RKO (cell line): ENCODE data around the gene EXD3.

ENCODE experiments used
- DNase-seq: peaks from one replicate; pipeline ENCODE4 v3.0.0-alpha.2; 2016; ENCODE audit warnings: low spot score

EXD3 gene

DNA sequence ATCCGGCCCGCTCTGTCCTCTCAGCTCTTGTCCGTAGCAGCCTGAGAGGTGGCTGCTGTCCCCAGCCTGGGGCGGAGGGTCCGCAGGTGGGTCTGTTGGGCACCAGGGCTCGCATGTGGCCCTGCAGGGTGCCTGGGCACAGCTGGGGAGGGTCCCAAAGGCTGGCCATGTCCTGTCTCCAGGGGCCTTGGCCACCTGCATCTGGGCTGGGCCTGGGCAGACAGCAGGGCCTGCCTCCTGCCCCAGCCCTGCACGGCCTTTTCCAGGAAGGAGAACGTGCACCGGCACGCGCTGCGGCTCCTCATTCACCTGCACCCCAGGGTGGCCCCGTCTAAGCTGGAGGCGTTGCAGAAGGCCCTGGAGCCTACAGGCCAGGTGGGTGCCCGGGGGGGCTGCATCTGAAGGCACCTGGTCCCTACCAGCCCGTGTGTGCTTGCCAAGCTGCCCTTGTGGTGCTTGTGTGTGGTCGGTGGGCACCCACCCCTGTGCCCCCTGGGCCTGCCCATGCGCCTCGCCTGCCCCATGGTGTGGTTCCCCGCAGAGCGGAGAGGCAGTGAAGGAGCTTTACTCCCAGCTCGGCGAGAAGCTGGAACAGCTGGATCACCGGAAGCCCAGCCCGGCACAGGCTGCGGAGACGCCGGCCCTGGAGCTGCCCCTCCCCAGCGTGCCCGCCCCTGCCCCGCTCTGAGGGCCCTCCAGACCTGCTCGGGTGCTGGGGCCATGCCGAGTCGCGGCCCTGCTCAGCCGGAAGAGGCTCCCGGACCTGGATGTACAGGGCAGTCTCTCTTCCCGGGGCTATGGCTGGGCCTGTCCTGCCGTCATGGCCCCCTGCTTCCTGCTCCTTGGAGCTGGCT is 150.5 kb downstream of the EXD3 start:
- no peak for DNase-seq

DNA sequence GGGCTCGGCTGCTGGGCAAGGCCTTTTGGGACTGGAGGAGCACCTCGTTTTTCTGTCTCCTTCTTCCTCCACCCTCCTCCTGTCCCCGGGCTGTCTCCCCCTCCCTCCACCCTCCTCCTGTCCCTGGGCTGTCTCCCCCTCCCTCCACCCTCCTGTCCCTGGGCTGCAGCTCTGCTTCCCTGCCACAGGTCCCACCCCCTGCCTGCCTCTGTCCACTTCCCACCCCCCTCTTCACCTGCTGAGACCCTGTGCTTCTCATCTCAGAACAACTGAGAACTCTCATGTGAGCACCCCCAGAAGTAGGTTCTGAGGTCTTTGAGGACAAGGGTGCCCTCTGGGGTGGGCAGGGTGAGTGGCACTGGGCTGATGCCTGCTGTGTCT is 151.3 kb downstream of the EXD3 start:
- DNase-seq = no peak

DNA sequence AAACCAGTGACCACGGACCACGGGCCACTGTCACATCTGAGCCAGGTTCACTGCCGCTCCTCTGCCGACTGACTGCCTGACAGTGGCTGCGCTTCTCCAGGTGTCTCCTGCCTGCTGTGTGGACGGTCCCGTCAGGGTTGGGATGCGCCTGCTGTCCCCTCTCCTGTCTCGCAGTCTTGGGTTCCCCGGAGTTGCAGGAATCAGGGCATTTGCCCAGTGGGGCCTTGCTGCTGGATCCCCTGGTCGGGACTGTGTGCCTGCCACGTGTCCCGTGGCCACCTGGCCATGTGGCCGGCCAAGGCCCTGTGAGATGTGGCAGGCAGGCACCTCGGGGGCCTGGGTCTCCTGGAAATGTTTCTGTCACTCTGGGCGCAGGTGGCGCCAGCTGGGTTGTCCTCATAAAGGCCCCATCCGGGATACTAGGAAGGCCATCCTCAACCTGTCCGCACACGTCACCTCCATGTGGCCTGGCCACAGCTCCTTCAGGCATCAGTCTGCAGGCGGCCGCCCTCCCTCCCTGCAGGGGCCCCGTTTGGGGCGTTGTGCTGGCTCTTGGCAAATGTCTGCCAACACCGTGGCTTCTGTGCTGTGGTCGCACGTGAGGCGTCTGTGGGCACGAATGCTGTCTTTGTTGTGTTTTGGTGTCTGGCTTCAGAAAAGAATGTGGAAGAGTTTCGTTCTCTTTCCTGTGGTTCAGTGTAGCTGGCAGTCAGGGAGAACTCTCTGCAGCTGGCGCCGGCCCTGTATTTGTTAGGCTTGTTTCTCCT is 151.8 kb downstream of the EXD3 start:
- no peak for DNase-seq

DNA sequence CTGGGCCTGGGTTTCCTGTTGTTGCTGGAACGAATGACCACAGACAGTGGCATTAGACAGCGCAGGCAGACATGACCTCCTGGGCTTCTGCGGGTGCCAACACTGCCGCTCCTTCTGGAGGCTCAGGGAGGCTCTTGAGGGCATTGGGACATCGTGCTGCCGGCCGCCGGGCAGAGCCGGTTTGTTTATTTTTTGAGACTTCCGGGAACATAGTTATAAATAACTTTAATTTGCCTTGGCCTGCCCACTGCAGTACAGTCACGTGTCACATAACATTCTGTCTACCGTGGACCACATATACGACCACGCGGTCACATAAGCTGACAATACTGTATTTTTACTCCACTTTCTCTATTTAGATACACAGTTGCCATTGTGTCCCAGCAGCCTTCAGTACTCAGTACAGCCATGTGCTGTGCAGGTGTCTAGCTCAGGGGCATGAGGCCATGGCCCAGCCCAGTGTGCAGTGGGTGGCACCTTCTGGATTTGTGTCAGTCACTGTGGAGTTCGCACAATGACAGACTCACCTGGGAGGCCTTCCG is 153.7 kb downstream of the EXD3 start:
- no peak for DNase-seq

DNA sequence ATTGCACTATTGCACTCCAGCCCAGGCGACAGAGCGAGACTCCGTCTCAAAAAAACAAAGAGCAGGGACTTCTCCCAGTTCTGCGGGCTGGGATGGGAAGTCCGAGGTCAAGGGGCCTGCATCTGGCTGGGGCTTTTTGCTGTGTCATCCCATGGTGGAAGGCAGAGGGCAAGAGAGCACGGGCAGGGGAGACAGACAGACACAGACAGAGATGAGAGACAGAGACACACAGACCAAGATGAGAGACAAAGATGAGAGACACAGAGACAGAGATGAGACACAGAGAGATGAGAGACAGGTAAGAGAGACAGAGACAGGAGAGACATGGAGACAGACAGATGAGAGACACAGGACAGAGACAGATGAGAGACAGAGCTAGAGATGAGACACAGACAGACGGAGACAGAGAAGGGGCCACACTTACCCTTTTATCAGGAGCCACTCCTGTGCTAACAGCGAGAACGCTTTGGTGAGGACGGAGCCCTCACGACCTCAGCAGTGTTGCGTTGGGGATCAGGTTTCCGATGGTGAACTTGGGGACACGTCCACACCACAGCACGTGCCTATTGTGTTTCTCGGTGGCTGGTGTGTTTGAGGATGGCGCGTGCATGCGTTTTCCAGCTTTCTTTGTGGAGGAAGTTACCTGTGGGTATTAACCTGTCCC is 154.3 kb downstream of the EXD3 start:
- no peak for DNase-seq

DNA sequence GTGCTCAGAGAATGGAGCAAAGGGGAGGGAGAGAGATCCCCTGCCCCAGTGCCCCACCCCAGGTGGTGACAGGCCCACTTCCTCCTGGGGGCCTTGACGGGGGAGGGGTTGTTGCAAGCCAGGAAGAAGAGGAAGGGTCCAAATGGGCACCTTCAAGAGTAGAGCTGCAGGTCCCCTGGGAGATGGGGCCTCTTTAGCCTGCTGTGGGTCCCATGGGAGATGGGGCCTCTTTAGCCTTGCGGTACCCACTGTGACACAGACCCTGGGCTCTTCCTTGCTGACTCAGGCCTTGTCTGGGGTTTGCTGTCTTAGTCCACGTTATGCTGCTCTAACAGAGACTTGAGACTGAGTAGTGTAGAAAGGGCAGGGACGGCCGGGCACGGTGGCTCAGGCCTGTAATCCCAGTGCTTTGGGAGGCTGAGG is 155.0 kb downstream of the EXD3 start:
- no peak for DNase-seq

DNA sequence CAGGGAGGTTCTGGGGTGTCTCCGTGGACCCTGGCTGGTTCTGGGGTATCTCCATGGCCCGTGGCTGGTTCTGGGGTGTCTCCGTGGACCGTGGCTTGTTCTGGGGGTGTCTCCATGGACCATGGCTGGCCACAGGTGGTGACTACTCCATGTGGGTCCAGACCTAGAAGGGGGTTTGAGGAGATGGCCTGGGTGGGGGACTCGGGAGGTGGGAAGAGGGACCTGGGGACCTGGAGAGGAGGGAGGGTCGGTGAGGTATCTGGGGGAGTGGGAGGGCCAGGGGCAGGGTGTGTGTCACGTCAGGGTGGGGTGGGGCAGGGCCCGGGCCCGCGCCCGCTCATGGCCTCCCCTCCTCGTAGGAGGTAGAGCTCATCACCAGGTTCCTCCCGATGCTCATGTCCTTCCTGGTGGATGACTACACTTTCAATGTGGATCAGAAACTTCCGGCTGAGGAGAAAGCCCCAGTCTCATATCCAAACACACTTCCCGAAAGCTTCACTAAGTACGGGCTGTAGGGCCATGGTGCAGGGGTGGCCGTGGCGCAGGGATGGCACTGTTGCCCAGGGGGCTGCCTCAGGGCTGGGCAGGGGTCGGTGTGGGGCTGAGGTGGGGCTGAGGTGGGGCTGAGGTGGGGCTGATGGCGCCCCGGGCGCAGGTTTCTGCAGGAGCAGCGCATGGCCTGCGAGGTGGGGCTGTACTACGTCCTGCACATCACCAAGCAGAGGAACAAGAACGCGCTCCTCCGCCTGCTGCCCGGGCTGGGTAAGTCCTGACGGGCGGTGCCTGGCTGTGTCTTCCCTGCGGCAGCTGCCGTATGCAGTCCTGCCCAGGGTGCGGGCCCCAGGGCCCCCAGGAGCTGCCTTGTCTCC is 156.1 kb downstream of the EXD3 start:
- no peak for DNase-seq

DNA sequence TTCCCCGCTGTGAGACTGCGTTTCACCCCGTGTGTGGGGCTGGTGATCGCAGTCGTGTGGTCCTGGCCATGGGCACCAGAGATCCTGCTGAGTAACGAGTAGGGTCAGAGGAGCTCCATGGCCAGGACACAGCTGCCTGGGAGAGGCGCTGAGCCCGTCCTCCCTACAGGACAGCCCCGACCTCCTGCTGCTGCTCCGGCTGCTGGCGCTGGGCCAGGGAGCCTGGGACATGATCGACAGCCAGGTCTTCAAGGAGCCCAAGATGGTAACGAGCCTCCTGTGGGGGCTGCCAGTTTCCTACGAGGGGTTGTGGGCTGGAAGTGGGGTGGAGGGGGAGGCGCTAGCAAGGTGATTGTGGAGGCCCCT is 156.8 kb downstream of the EXD3 start:
- DNase-seq = no peak

DNA sequence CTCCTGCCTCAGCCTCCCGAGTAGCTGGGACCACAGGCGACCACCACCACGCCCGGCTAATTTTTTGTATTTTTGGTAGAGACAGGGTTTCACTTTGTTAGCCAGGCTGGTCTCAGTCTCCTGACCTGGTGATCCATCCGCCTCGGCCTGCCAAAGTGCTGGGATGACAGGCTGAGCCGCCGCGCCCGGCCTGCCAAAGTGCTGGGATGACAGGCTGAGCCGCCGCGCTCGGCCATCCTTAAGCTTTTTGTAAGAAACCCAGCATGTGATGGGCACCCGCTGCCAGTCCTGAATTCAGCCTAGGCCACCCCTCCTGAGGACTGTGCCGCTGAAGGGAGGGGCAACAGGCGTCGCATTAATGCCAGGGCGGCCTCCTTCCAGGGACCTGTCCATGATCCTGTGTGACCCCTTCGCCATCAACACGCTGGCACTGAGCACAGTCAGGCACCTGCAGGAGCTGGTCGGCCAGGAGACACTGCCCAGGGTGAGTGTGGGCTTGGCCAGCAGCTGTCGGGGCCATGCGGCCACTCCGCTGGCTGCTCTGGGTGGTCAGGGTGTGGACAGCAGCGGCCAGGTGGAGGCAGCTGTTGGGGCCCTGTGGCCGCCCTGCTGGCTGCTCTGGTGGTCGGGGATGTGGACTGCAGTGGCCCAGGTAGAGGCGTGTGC is 157.3 kb downstream of the EXD3 start:
- DNase-seq = no peak

DNA sequence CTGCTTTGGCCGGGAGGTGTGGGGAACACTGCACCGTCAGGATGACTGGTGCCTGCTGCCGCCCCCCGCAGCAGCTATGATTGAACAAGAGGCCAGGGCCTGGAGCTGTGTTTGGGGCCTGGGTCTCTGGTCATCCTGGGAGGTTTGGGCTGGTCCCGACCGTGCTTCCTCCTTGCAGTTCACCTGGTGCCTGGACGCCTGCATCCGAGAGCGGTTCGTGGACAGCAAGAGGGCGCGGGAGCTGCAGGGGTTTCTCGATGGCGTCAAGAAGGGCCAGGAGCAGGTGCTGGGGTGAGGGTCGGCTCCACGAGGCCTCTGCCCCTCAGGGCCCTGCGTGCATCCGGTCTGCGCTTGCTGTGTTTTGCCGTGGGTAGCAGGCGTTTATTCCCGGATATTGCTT is 158.9 kb downstream of the EXD3 start:
- DNase-seq = no peak

DNA sequence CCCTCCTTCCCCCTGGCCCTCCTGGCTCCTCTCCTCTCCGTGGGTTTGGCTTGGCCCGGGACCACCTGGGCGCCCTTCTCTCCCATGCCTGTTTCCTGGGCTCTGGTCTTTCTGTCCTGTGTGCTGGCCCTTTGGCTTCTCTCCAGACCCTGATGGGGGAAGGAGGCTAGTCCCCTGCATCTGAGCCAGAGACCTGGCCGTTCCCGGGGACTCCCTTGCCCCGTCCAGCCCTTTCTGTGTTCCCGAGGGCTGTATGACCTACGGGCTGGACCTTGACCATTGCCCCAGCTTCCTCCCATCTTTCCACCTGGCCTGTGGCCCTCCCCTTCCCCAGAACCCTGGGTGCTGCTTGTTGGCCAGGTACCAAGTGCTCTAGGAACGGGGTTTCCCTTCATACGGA is 159.5 kb downstream of the EXD3 start:
- no peak for DNase-seq

DNA sequence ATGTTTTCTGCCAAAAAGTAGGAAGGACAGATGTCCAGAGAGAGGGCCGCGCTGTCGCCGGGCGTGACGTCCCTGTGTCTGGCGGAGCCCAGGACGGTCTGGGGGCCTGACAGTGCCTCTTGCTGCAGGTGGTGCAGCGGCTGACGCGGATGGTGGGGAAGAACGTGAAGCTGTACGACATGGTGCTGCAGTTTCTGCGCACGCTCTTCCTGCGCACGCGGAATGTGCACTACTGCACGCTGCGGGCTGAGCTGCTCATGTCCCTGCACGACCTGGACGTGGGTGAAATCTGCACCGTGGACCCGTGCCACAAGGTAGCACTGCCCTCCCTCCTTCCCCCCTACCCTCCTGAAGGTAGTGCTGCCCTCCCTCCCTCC is 160.1 kb downstream of the EXD3 start:
- DNase-seq = no peak

DNA sequence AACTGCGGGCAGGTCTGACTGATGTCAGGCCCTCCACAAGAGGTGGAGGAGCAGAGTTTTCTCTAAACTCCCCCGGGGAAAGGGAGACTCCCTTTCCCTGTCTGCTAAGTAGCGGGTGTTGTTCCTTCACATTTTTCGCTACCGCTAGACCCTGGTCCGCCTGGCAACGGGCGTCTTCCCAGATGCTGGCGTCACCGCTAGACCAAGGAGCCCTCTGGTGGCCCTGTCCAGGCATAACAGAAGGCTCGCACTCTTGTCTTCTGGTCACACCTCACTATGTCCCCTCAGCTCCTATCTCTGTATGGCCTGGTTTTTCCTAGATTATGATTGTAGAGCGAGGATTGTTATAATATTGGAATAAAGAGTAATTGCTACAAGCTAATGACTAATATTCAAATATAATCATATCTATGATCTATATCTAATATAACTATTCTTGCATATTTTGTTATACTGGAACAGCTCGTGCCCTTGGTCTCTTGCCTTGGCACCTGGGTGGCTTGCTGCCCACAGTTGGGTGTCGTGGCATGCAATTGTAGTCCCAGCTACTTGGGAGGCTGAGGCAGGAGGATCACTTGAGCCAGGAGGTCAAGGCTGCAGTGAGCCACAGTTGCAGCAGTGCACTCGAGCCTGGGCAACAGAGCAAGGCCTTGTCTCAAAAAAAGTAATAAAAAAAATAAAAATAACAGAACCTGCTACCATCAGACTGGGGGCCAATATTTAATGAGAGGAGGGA is 160.6 kb downstream of the EXD3 start:
- DNase-seq = peak; percentile 67
